Measurements from ENCODE around the gene THUMPD3. TPM values are rescaled to one million over a fixed set of nuclear protein-coding genes. Genes with fewer than 3 reads are reported as not detected.

The THUMPD3 gene
- total and polyA plus RNA-seq, 9 of the 15 experiments (the other 6 are each of a cell fraction or from before 2014, with no cell fraction given): 58.3 to 132 (median 113) TPM

- no peak for TF ChIP-seq SAP30 (IDR thresholded peaks at IDR 0.05; ENCODE audit: borderline replicate concordance, insufficient read depth, low read depth, low read length, poor library complexity, severe bottlenecking)
- TF ChIP-seq ZBTB11 (CRISPR knock-in tag; IDR thresholded peaks at IDR 0.05): no peak
- TF ChIP-seq SPI1 (IDR thresholded peaks at IDR 0.05; ENCODE audit: borderline replicate concordance, low read depth, low read length): peak; percentile 75; the same call in 1 of the 2 replicates
- TF ChIP-seq, protein P1, sequence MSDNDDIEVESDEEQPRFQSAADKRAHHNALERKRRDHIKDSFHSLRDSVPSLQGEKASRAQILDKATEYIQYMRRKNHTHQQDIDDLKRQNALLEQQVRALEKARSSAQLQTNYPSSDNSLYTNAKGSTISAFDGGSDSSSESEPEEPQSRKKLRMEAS (CRISPR knock-in tag; IDR thresholded peaks at IDR 0.05): no peak
- no peak for TF ChIP-seq NR2C2 (CRISPR knock-in tag; IDR thresholded peaks at IDR 0.05)
- peak; percentile 63 for TF ChIP-seq NR2C2 (tag; IDR thresholded peaks at IDR 0.05)
- TF ChIP-seq MTA3 (IDR thresholded peaks at IDR 0.05; ENCODE audit: borderline replicate concordance): peak; percentile 53; the same call in 1 of the 2 replicates
- TF ChIP-seq ELF1 (tag; IDR thresholded peaks at IDR 0.05): no peak; the same call in 1 of the 2 replicates
- TF ChIP-seq HIVEP1 (CRISPR knock-in tag; IDR thresholded peaks at IDR 0.05): no peak
- no peak for TF ChIP-seq THRB (CRISPR knock-in tag; conservative IDR thresholded peaks at IDR 0.05)
- peak; percentile 97 for TF ChIP-seq NFIC (IDR thresholded peaks at IDR 0.05)
- no peak for TF ChIP-seq RBM39 (optimal IDR thresholded peaks at IDR 0.05; ENCODE audit: low read depth, low read length)
- peak; percentile 49; the same call in 1 of the 2 replicates for TF ChIP-seq TRIM28 (IDR thresholded peaks at IDR 0.05)
- TF ChIP-seq, protein P2, sequence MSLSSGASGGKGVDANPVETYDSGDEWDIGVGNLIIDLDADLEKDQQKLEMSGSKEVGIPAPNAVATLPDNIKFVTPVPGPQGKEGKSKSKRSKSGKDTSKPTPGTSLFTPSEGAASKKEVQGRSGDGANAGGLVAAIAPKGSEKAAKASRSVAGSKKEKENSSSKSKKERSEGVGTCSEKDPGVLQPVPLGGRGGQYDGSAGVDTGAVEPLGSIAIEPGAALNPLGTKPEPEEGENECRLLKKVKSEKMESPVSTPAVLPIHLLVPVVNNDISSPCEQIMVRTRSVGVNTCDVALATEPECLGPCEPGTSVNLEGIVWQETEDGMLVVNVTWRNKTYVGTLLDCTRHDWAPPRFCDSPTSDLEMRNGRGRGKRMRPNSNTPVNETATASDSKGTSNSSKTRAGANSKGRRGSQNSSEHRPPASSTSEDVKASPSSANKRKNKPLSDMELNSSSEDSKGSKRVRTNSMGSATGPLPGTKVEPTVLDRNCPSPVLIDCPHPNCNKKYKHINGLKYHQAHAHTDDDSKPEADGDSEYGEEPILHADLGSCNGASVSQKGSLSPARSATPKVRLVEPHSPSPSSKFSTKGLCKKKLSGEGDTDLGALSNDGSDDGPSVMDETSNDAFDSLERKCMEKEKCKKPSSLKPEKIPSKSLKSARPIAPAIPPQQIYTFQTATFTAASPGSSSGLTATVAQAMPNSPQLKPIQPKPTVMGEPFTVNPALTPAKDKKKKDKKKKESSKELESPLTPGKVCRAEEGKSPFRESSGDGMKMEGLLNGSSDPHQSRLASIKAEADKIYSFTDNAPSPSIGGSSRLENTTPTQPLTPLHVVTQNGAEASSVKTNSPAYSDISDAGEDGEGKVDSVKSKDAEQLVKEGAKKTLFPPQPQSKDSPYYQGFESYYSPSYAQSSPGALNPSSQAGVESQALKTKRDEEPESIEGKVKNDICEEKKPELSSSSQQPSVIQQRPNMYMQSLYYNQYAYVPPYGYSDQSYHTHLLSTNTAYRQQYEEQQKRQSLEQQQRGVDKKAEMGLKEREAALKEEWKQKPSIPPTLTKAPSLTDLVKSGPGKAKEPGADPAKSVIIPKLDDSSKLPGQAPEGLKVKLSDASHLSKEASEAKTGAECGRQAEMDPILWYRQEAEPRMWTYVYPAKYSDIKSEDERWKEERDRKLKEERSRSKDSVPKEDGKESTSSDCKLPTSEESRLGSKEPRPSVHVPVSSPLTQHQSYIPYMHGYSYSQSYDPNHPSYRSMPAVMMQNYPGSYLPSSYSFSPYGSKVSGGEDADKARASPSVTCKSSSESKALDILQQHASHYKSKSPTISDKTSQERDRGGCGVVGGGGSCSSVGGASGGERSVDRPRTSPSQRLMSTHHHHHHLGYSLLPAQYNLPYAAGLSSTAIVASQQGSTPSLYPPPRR (CRISPR knock-in tag; IDR thresholded peaks at IDR 0.05; ENCODE audit: borderline replicate concordance): no peak
- TF ChIP-seq SETDB1 (IDR thresholded peaks at IDR 0.05; ENCODE audit: low read length): no peak
- TF ChIP-seq ESRRA (IDR thresholded peaks at IDR 0.05; ENCODE audit: borderline replicate concordance, low read depth): no peak
- no peak for TF ChIP-seq ZNF830 (CRISPR knock-in tag; IDR thresholded peaks at IDR 0.05)
- TF ChIP-seq RUNX1 (IDR thresholded peaks at IDR 0.05; ENCODE audit: low read depth): no peak
These were observed 60.0 kb downstream of the THUMPD3 start (continued) for GRCh38 chr3:9422712-9423424.
